Left lung (tissue), 10 donors: ENCODE data around the gene SMCHD1. TPM values are rescaled to one million over a fixed set of nuclear protein-coding genes. Genes with fewer than 3 reads are reported as not detected.

Source experiments
- ATAC-seq: fragments of 200-7000 bp; cut with Tn5 transposase; one replicate; pipeline ENCODE4 v1.9.1; 2020; ENCODE audit warnings: moderate library complexity
- DNase-seq, 4 donors: peaks; one replicate each; pipeline ENCODE4 v3.0.0-alpha.2; 2013 to 2020
- H3K27ac ChIP-seq, 2 donors: fragments of 200-600 bp; sonication (generic) in 1 of 2; one replicate each; pipeline versions ENCODE4 v1.5.0 to v1.8.0; 2020 to 2021
- H3K27me3 ChIP-seq, 2 donors: fragments of 200-600 bp; sonication (generic) in 1 of 2; one replicate each; pipeline versions ENCODE4 v1.5.0 to v1.8.0; 2020 to 2021
- H3K36me3 ChIP-seq, 2 donors: fragments of 200-600 bp; sonication (generic) in 1 of 2; one replicate each; pipeline versions ENCODE4 v1.5.0 to v1.8.0; 2020 to 2021
- H3K4me1 ChIP-seq, 2 donors: fragments of 200-600 bp; one replicate each; pipeline ENCODE4 v1.8.0; 2021
- H3K4me3 ChIP-seq, 2 donors: fragments of 200-600 bp; sonication (generic) in 1 of 2; one replicate each; pipeline versions ENCODE4 v1.5.0 to v1.8.0; 2020 to 2021; ENCODE audit warnings: mild to moderate bottlenecking in 1 of 2
- H3K9me3 ChIP-seq, 2 donors: fragments of 200-600 bp; sonication (generic) in 1 of 2; one replicate each; pipeline versions ENCODE4 v1.5.0 to v1.8.0; 2020 to 2021
- intact Hi-C, 2 donors: fragments of 100-400 bp; cut with DNase I; formaldehyde crosslinking; loops; one replicate each; pipeline versions ENCODE4 v1.11.2 to v1.14.2; 2022
- polyA plus RNA-seq, 6 donors: library from polyadenylated mRNA; unstranded; fragments of 120-200 nt; gene quantifications; one replicate each; pipeline ENCODE4 v1.2.1, GENCODE V29; 2013; ENCODE audit not compliant: insufficient read length in 6 of 6
- total RNA-seq, 2 donors: library from RNA; stranded (reverse); fragmentation: NEBNext Ultra II Directional; extraction: Animal tissue kit (Norgen Biotek cat#: 25700); gene quantifications; one replicate each; pipeline ENCODE4 v1.2.1, GENCODE V29; 2021
- TF ChIP-seq, protein P1 (sequence below), 2 donors: fragments of 200-600 bp; sonication (generic) in 1 of 2; IDR thresholded peaks; one replicate each; pipeline versions ENCODE4 v1.5.0 to v1.8.0; 2021; ENCODE audit warnings: antibody characterized with exemption in 2 of 2
- donor health status: DM: no; HTN: yes; CAD: no.
- donor health status: DM: no; HTN: no; CAD: no.

Gene SMCHD1
- total and polyA plus RNA-seq, 8 donors, result 42.3 to 83.1 (median 72.2) TPM

DNA sequence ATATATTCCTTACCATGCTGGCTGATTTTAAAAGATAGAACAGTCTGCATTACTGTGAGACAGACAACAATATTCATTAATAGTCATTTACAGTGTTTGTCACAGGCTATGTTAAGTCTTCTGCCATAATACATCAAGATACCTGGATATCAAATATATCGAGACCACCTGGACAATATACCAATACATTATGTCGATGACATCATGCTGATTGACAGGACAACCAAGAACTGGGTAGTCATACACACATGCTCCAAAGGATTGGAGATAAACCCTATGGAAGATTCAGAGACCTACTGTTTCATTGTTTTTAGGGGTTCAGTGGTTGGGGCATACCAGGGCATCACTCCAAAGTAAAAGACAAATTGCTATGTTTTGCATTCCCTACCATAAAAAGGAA, 26.5 kb upstream of the SMCHD1 start:
- Histone ChIP-seq H3K4me1 (peaks cover 0 to 5% of the 10 kb centered on the region in 2 donors), H3K27ac (no peak overlapping the region), H3K27me3 (no peaks in the 10 kb centered on the region), H3K36me3 (no peaks in the 10 kb centered on the region), H3K4me3 (no peak overlapping the region), H3K9me3 (no peaks in the 10 kb centered on the region)
- ATAC-seq (no peak), DNase-seq (no peak)
- TF ChIP-seq, protein P1, sequence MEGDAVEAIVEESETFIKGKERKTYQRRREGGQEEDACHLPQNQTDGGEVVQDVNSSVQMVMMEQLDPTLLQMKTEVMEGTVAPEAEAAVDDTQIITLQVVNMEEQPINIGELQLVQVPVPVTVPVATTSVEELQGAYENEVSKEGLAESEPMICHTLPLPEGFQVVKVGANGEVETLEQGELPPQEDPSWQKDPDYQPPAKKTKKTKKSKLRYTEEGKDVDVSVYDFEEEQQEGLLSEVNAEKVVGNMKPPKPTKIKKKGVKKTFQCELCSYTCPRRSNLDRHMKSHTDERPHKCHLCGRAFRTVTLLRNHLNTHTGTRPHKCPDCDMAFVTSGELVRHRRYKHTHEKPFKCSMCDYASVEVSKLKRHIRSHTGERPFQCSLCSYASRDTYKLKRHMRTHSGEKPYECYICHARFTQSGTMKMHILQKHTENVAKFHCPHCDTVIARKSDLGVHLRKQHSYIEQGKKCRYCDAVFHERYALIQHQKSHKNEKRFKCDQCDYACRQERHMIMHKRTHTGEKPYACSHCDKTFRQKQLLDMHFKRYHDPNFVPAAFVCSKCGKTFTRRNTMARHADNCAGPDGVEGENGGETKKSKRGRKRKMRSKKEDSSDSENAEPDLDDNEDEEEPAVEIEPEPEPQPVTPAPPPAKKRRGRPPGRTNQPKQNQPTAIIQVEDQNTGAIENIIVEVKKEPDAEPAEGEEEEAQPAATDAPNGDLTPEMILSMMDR (IDR thresholded peaks at IDR 0.05), result no peak
- intact Hi-C loops, result no loop called here

DNA sequence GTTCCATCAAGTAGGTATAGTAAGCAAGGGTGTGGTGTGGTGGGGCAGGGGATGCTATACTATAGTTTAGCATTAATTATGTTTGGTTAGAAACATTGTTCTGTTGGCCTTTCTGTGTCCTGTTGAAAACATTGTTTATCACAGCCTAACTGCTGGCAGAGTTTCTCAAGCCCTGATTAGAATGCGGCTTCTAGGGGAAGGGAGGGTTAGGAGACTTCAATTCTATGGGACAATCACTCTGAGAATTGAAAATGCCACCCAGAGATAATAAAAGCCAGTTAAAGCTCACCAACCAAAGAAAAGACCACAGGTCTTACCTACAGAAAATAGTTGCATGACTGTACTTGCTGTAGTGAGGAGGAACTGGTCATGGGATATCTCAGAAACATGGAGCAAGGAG, 19.9 kb upstream of the SMCHD1 start:
- no peaks in the 10 kb centered on the region for H3K9me3 ChIP-seq
- H3K27me3 ChIP-seq, result no peaks in the 10 kb centered on the region
- ATAC-seq (no peak), DNase-seq (no peak)
- no peaks in the 10 kb centered on the region for H3K36me3 ChIP-seq
- H3K27ac ChIP-seq, result peak overlapping the region in 1 of 2 donors; percentile 94
- no peak overlapping the region for H3K4me3 ChIP-seq
- TF ChIP-seq, protein P1 (IDR thresholded peaks at IDR 0.05), result no peak
- intact Hi-C loops, result no loop called here
- H3K4me1 ChIP-seq, result peaks cover 0 to 45% of the 10 kb centered on the region in 2 donors

DNA sequence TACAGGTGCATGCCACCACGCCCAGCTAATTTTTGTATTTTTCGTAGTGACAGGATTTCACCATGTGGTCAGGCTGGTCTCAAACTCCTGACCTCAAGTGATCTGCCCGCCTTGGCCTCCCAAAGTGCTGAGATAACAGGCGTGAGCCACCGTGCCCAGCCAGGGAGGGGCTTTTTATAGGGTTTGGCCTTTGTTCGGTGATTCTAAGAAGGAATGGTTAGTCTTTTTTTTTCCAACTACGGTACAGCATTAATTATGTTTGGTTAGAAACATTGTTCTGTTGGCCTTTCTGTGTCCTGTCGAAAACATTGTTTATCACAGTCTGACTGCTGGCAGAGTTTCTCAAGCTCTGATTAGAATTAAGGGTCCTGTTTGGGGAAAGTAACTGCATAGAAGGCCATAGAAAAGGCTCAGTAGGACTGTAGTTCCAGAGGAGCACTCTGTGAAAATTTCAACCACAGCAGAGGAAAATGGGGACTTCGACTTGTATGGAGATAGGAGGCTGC, 19.3 kb upstream of the SMCHD1 start:
- Histone ChIP-seq H3K27ac (peak overlapping the region; percentile 77 to 94), H3K4me3 (no peak overlapping the region), H3K4me1 (peaks cover 0 to 51% of the 10 kb centered on the region in 2 donors), H3K9me3 (no peaks in the 10 kb centered on the region), H3K27me3 (no peaks in the 10 kb centered on the region), H3K36me3 (no peaks in the 10 kb centered on the region)
- intact Hi-C loops, result no loop called here
- DNase-seq (no peak), ATAC-seq (peak; percentile 10)
- TF ChIP-seq, protein P1 (IDR thresholded peaks at IDR 0.05), result no peak

DNA sequence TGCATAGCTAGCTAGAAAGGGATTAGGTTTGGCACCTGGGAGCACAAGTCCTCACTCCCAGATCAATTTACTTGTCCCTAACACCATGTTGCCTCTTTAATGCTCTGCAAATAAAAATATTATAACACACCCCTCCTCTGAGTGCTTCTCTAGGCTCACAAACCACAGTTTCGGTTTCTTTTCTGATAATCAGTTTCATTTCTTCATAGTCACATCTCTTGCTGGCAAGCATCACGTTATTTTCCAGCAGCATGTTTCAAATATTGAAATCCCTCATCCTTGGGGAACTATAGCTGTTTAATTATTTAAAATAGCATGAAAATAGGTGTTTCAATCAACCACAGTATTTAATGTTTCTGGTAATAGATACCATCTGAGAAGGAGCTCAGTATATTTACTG, 13.9 kb upstream of the SMCHD1 start:
- Histone ChIP-seq H3K36me3 (no peaks in the 10 kb centered on the region), H3K4me3 (no peak overlapping the region), H3K4me1 (peaks cover 0 to 77% of the 10 kb centered on the region in 2 donors), H3K27me3 (no peaks in the 10 kb centered on the region), H3K27ac (peak overlapping the region; percentile 22 to 63), H3K9me3 (no peaks in the 10 kb centered on the region)
- DNase-seq, result no peak
- intact Hi-C loops, result no loop called here
- peak; percentile 74 for ATAC-seq
- TF ChIP-seq, protein P1 (IDR thresholded peaks at IDR 0.05), result no peak

DNA sequence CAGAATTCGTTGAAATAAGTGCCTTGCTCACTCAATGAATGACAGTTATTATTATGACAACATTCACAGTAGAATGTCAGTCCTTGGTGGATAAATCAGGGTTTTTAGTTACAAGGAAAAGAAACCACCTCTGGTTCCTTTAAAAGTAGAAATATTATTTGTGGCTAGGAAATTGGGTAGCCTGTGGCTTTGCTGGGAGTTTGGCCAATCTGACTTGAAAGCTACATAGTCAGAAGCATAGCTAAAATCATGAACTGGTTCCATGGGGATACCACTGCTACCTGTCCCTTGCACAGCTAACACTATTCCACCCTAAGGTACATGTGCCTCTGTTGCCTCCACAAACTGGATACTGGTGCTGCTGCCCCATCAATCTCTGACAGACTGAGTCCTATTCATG, 12.8 kb upstream of the SMCHD1 start:
- Histone ChIP-seq H3K27me3 (no peaks in the 10 kb centered on the region), H3K36me3 (no peaks in the 10 kb centered on the region), H3K27ac (peak overlapping the region in 1 of 2 donors; percentile 24), H3K4me1 (peaks cover 0 to 68% of the 10 kb centered on the region in 2 donors), H3K4me3 (no peak overlapping the region), H3K9me3 (no peaks in the 10 kb centered on the region)
- TF ChIP-seq, protein P1 (IDR thresholded peaks at IDR 0.05), result no peak
- intact Hi-C loops, result no loop called here
- no peak for ATAC-seq
- no peak for DNase-seq
